IPS-18c (cell line): ENCODE results near the gene DPM1.
"Not testable (repeated sequence)": the region's sequence is repeated elsewhere in the genome, so short reads cannot be mapped to it uniquely, and the experiment has no call there.

ENCODE experiments used
- H3K4me3 ChIP-seq: 2 replicates; pipeline ENCODE4 v1.7.0; 2013; ENCODE audit warnings: low read depth, mild to moderate bottlenecking, low read length, moderate library complexity; ENCODE audit not compliant: insufficient read depth
- H3K9me3 ChIP-seq: one replicate; pipeline ENCODE4 v1.6.1; 2013; ENCODE audit warnings: mild to moderate bottlenecking, low read length, moderate library complexity; ENCODE audit not compliant: control insufficient read depth, insufficient read depth

Gene DPM1

DNA sequence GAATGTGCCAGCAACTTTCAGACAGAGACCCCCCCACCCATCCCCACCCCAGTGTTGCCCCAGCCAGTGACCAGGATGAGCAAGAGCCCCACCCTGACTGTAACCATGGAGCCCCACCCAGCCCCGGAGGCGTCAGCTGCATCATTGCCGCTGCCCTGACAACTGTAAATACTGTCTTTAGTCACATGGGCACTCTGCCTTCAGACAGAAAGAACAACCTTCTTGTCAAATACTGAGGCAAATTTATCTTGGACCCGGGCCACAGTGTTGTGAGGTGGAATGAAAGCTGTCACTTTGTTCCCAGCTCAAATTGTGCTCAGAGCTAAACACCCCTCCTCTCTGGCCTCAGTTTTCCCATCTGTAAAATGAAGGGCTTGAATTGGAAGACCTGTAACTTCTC lies 24.0 kb upstream of the DPM1 start:
- H3K4me3 ChIP-seq: no peak overlapping the region
- H3K9me3 ChIP-seq: no peaks in the 10 kb centered on the region

- no peaks in the 10 kb centered on the region for H3K9me3 ChIP-seq
Observed at GRCh38 chr20:50981714-50982048, 23.3 kb upstream of the DPM1 start.

GRCh38 chr20:50980851-50981713 lies 22.8 kb upstream of the DPM1 start:
- Histone ChIP-seq H3K4me3 (no peak overlapping the region), H3K9me3 (no peaks in the 10 kb centered on the region)

More at GRCh38 chr20:50981714-50982048, 23.3 kb upstream of the DPM1 start:
- H3K4me3 ChIP-seq: no peak overlapping the region

GRCh38 chr20:50980071-50980681 lies 21.8 kb upstream of the DPM1 start:
- H3K4me3 ChIP-seq: no peak overlapping the region
- no peaks in the 10 kb centered on the region for H3K9me3 ChIP-seq

DNA sequence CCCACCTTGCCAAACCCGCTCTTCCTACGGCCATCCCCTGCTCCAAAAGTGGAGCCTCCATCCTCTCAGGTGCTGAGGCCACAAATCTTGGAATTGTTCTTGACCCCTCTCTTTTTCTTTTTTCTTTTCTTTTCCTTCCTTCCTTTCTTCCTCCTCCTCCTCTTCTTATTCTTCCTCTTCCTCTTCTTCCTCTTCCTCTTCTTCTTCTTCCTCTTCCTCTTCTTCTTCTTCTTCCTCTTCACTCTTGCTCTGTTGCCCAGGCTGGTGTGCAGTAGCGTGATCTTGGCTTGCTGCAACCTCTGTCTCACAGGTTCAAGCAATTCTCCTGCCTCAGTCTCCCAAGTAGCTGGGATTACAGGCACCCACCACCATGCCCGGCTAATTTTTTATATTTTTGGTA lies 20.2 kb upstream of the DPM1 start:
- H3K4me3 ChIP-seq, H3K9me3 ChIP-seq: not testable (repeated sequence)

- no peak overlapping the region for H3K4me3 ChIP-seq
- H3K9me3 ChIP-seq: no peaks in the 10 kb centered on the region
Observed at GRCh38 chr20:50977066-50978021, 19.0 kb upstream of the DPM1 start.

- H3K9me3 ChIP-seq: no peaks in the 10 kb centered on the region
- no peak overlapping the region for H3K4me3 ChIP-seq
Observed at GRCh38 chr20:50975701-50976330, 17.5 kb upstream of the DPM1 start.

GRCh38 chr20:50969912-50970311 lies 11.6 kb upstream of the DPM1 start:
- Histone ChIP-seq H3K4me3 (no peak overlapping the region), H3K9me3 (peaks cover 3% of the 10 kb centered on the region)

- H3K4me3 ChIP-seq: no peak overlapping the region
- peaks cover 3% of the 10 kb centered on the region for H3K9me3 ChIP-seq
Observed at GRCh38 chr20:50969435-50969834, 11.1 kb upstream of the DPM1 start.

DNA sequence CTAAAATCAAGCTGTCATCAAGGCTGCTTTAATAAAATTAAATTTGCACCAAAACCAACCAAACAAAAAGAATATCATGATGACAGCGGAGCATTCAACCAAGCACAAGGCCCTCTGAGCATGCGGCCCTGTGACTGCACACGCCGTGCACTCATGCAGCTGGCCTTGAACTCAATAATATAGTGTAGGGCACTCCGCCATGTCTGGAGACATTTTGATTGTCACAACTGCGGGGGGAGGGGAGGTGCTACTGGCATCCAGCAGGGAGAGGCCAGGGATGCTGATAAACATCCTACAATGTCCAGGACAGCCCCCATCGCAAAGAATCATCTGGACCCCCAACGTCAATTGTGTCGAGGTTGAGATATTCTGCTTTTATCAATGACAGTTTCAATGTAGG lies 10.0 kb upstream of the DPM1 start:
- Histone ChIP-seq H3K9me3 (peaks cover 3% of the 10 kb centered on the region), H3K4me3 (no peak overlapping the region)

DNA sequence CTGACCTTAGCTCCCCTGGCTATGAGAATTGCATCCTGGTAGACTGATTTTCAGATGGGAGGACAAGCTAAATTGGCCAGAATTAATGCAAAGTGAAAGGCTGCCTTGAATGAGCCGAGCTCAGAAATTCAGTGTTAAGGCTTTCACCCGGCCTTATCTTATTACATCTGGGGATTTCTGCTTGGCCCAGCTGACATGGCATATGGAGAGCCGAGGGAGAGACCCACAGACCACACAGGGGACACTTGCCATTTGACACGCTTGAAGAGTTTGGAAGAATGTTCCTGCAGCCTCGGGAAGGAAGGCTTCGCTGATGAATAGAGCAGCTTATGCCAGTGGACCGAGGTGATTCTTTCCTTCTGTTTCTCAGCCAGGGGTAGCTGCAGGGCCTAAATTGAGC lies 9.3 kb upstream of the DPM1 start:
- Histone ChIP-seq H3K4me3 (no peak overlapping the region), H3K9me3 (peaks cover 3% of the 10 kb centered on the region)

GRCh38 chr20:50959543-50960126 lies 1.3 kb upstream of the DPM1 start:
- H3K4me3 ChIP-seq: peak overlapping the region; percentile 65
- H3K9me3 ChIP-seq: no peaks in the 10 kb centered on the region

GRCh38 chr20:50958615-50959542 lies 547 bp upstream of the DPM1 start, which contains the start of gene MOCS3:
TSS of gene MOCS3 (plus strand) at chr20:50958818. CDS start at chr20:50958843, 25 bp downstream.
- H3K9me3 ChIP-seq: no peaks in the 10 kb centered on the region

GRCh38 chr20:50957276-50957675 lies 1.1 kb downstream of the DPM1 start:
- H3K9me3 ChIP-seq: no peaks in the 10 kb centered on the region
- H3K4me3 ChIP-seq: peak overlapping the region; percentile 65

More at GRCh38 chr20:50958615-50959542, 547 bp upstream of the DPM1 start, which contains the start of gene MOCS3:
- H3K4me3 ChIP-seq: peak within 1 kb of the TSS; percentile 65

GRCh38 chr20:50953821-50954220 lies 4.5 kb downstream of the DPM1 start:
- no peak overlapping the region for H3K4me3 ChIP-seq
- H3K9me3 ChIP-seq: no peaks in the 10 kb centered on the region

GRCh38 chr20:50953196-50953595 lies 5.1 kb downstream of the DPM1 start:
- Histone ChIP-seq H3K9me3 (no peaks in the 10 kb centered on the region), H3K4me3 (no peak overlapping the region)
